WTC11 (cell line): ENCODE data around the gene EFNA5. TPM values are rescaled to one million over a fixed set of nuclear protein-coding genes. Genes with fewer than 3 reads are reported as not detected.

Experiments used
- ATAC-seq: fragments of 200-7000 bp; cut with Tn5 transposase; 2 replicates; pipeline ENCODE4 v1.10.0; 2021; ENCODE audit warnings: mild to moderate bottlenecking, moderate library complexity
- CTCF ChIA-PET: fragments of 300-600 bp; sonication (Branson Sonifier 250); formaldehyde crosslinking; loops from one replicate; lab custom pipeline; 2021; ENCODE audit warnings: antibody characterized with exemption; lab: Charles Lee
- POLR2A ChIA-PET: fragments of 350-600 bp; sonication (Branson Sonifier 250); formaldehyde crosslinking; loops from one replicate; lab custom pipeline; 2021; ENCODE audit warnings: antibody characterized with exemption; lab: Charles Lee
- DNase-seq: peaks from one replicate; pipeline ENCODE4 v3.0.0; 2021; ENCODE audit warnings: low spot score
- H3K27ac Mint-ChIP-seq: 2 replicates; pipeline ENCODE4 v1.8.0; 2021; ENCODE audit warnings: mixed read lengths
- H3K27me3 Mint-ChIP-seq: 2 replicates; pipeline ENCODE4 v1.8.0; 2021; ENCODE audit warnings: low read depth, mild to moderate bottlenecking, moderate library complexity, mixed read lengths
- H3K36me3 Mint-ChIP-seq: 2 replicates; pipeline ENCODE4 v1.8.0; 2021; ENCODE audit warnings: mixed read lengths
- H3K4me1 Mint-ChIP-seq: 2 replicates; pipeline ENCODE4 v1.8.0; 2022; ENCODE audit warnings: mixed read lengths
- H3K4me3 Mint-ChIP-seq: 2 replicates; pipeline ENCODE4 v1.8.0; 2021; ENCODE audit warnings: mild to moderate bottlenecking, moderate library complexity, mixed read lengths
- H3K9me3 Mint-ChIP-seq: 2 replicates; pipeline ENCODE4 v1.8.0; 2021; ENCODE audit warnings: mixed read lengths
- ATF1 ChIP-seq: sonication (generic); formaldehyde crosslinking; IDR thresholded peaks from 2 replicates; pipeline ENCODE4 v1.8.1; 2023; ENCODE audit warnings: mild to moderate bottlenecking, moderate library complexity, missing genetic modification reagents
- CREB1 ChIP-seq: sonication (generic); formaldehyde crosslinking; IDR thresholded peaks from 2 replicates; pipeline ENCODE4 v1.8.0; 2023; ENCODE audit warnings: mild to moderate bottlenecking, missing genetic modification reagents
- CTCF ChIP-seq: fragments of 200-600 bp; IDR thresholded peaks from 2 replicates; pipeline ENCODE4 v1.8.0; 2022; ENCODE audit warnings: antibody characterized with exemption
- ELF4 ChIP-seq: sonication (generic); formaldehyde crosslinking; IDR thresholded peaks from 2 replicates; pipeline ENCODE4 v1.8.1; 2022; ENCODE audit warnings: low read depth, mild to moderate bottlenecking, moderate library complexity, missing genetic modification reagents
- EMX1 ChIP-seq: fragments of 250-450 bp; sonication (Bioruptor Pico); IDR thresholded peaks from 2 replicates; pipeline ENCODE4 v1.8.0; 2021; ENCODE audit warnings: mild to moderate bottlenecking
- ESRRA ChIP-seq: sonication (generic); formaldehyde crosslinking; IDR thresholded peaks from 2 replicates; pipeline ENCODE4 v1.8.1; 2022; ENCODE audit warnings: mild to moderate bottlenecking, missing genetic modification reagents, borderline replicate concordance
- FOXJ3 ChIP-seq: sonication (generic); formaldehyde crosslinking; IDR thresholded peaks from 2 replicates; pipeline ENCODE4 v1.9.0; 2021; ENCODE audit warnings: missing genetic modification reagents, mild to moderate bottlenecking, borderline replicate concordance
- FOXP4 ChIP-seq: sonication (generic); formaldehyde crosslinking; IDR thresholded peaks from 2 replicates; pipeline ENCODE4 v1.8.0; 2022; ENCODE audit warnings: mild to moderate bottlenecking, missing genetic modification reagents
- NR1H2 ChIP-seq: sonication (generic); formaldehyde crosslinking; IDR thresholded peaks from 2 replicates; pipeline ENCODE4 v1.9.0; 2021; ENCODE audit warnings: mild to moderate bottlenecking, moderate library complexity, missing genetic modification reagents
- NR3C1 ChIP-seq: sonication (generic); formaldehyde crosslinking; conservative IDR thresholded peaks from 2 replicates; pipeline ENCODE4 v1.8.1; 2023; ENCODE audit warnings: low read depth, mild to moderate bottlenecking, missing genetic modification reagents
- OVOL2 ChIP-seq: fragments of 250-450 bp; sonication (Bioruptor Pico); IDR thresholded peaks from 2 replicates; pipeline ENCODE4 v1.9.0; 2021; ENCODE audit warnings: mild to moderate bottlenecking, borderline replicate concordance
- PRRX2 ChIP-seq: fragments of 250-450 bp; sonication (Bioruptor Pico); IDR thresholded peaks from 2 replicates; pipeline ENCODE4 v1.8.0; 2021; ENCODE audit warnings: mild to moderate bottlenecking
- RELA ChIP-seq: sonication (generic); formaldehyde crosslinking; IDR thresholded peaks from 2 replicates; pipeline ENCODE4 v1.8.1; 2022; ENCODE audit warnings: missing genetic modification reagents, mild to moderate bottlenecking, borderline replicate concordance
- ZBTB21 ChIP-seq: sonication (generic); formaldehyde crosslinking; IDR thresholded peaks from 2 replicates; pipeline ENCODE4 v1.8.1; 2023; ENCODE audit warnings: mild to moderate bottlenecking, missing genetic modification reagents, borderline replicate concordance
- ZNF263 ChIP-seq: sonication (generic); formaldehyde crosslinking; IDR thresholded peaks from 2 replicates; pipeline ENCODE4 v1.8.1; 2022; ENCODE audit warnings: low read depth, mild to moderate bottlenecking, moderate library complexity, missing genetic modification reagents
- ZNF416 ChIP-seq: fragments of 250-450 bp; sonication (Bioruptor Pico); IDR thresholded peaks from 2 replicates; pipeline ENCODE4 v1.9.0; 2021; ENCODE audit warnings: mild to moderate bottlenecking, inconsistent platforms
- ZSCAN18 ChIP-seq: fragments of 250-450 bp; sonication (Bioruptor Pico); IDR thresholded peaks from 2 replicates; pipeline ENCODE4 v2.1.2; 2022; ENCODE audit warnings: mild to moderate bottlenecking, moderate library complexity
- total RNA-seq: library from RNA; stranded (reverse); gene quantifications from 3 replicates; pipeline ENCODE4 v1.2.3, GENCODE V29; 2021
- TF ChIP-seq, protein P1 (sequence below): sonication (generic); formaldehyde crosslinking; IDR thresholded peaks from 2 replicates; pipeline ENCODE4 v1.8.1; 2023; ENCODE audit warnings: mild to moderate bottlenecking, moderate library complexity, missing genetic modification reagents
- TF ChIP-seq, protein P2 (sequence below): sonication (generic); formaldehyde crosslinking; IDR thresholded peaks from 2 replicates; pipeline ENCODE4 v1.8.1; 2023; ENCODE audit warnings: mild to moderate bottlenecking, missing genetic modification reagents, moderate library complexity
- TF ChIP-seq, protein P3 (sequence below): sonication (generic); formaldehyde crosslinking; IDR thresholded peaks from 2 replicates; pipeline ENCODE4 v1.8.0; 2023; ENCODE audit warnings: missing genetic modification reagents, mild to moderate bottlenecking, borderline replicate concordance
- TF ChIP-seq, protein P4 (sequence below): sonication (generic); formaldehyde crosslinking; IDR thresholded peaks from 2 replicates; pipeline ENCODE4 v1.8.1; 2022; ENCODE audit warnings: mild to moderate bottlenecking, missing genetic modification reagents, moderate library complexity, borderline replicate concordance

EFNA5 gene
- total RNA-seq, 1 experiment from 2014 or later = 17.4 TPM

DNA sequence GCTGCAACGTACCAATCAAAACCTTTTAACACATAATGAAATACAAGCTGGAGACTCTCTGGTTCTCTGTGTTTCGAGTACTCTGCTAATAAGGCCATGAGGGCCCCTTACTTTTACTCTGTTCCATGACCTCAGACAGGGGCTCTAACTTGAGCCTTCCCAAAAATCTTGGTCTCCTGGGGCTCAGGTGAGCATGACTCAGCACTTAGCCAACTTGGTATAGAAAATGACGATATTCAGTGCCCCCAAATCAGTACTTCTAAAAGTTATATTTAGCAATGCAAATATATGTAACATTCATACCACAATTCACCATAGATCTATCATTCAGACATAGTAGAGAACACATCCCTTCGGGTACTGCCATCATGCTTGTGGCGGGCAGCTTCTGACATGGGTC lies 278.9 kb downstream of the EFNA5 start (continued):
- TF ChIP-seq PRRX2 (CRISPR knock-in tag) (no peak), ELF4 (CRISPR knock-in tag) (no peak), RELA (CRISPR knock-in tag) (no peak), ESRRA (CRISPR knock-in tag) (no peak), NR3C1 (CRISPR knock-in tag) (no peak), EMX1 (CRISPR knock-in tag) (no peak)
- TF ChIP-seq, protein P1, sequence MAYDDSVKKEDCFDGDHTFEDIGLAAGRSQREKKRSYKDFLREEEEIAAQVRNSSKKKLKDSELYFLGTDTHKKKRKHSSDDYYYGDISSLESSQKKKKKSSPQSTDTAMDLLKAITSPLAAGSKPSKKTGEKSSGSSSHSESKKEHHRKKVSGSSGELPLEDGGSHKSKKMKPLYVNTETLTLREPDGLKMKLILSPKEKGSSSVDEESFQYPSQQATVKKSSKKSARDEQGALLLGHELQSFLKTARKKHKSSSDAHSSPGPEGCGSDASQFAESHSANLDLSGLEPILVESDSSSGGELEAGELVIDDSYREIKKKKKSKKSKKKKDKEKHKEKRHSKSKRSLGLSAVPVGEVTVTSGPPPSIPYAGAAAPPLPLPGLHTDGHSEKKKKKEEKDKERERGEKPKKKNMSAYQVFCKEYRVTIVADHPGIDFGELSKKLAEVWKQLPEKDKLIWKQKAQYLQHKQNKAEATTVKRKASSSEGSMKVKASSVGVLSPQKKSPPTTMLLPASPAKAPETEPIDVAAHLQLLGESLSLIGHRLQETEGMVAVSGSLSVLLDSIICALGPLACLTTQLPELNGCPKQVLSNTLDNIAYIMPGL (CRISPR knock-in tag) = no peak

GRCh38 chr5:107389775-107390148 lies 281.0 kb downstream of the EFNA5 start:
- Mint-ChIP-seq H3K4me1 (peaks cover 61% of the 10 kb centered on the region), H3K9me3 (no peaks in the 10 kb centered on the region), H3K27me3 (peaks cover 6% of the 10 kb centered on the region; the same call in 1 of the 2 replicates), H3K36me3 (no peaks in the 10 kb centered on the region), H3K27ac (no peak overlapping the region), H3K4me3 (no peak overlapping the region)
- ATAC-seq (no peak), DNase-seq (no peak)
- ChIA-PET CTCF (no interaction called here), POLR2A (no interaction called here)
- TF ChIP-seq, protein P2, sequence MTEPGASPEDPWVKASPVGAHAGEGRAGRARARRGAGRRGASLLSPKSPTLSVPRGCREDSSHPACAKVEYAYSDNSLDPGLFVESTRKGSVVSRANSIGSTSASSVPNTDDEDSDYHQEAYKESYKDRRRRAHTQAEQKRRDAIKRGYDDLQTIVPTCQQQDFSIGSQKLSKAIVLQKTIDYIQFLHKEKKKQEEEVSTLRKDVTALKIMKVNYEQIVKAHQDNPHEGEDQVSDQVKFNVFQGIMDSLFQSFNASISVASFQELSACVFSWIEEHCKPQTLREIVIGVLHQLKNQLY (CRISPR knock-in tag) = no peak
- no peak for TF ChIP-seq ZNF416 (CRISPR knock-in tag)
- TF ChIP-seq, protein P3, sequence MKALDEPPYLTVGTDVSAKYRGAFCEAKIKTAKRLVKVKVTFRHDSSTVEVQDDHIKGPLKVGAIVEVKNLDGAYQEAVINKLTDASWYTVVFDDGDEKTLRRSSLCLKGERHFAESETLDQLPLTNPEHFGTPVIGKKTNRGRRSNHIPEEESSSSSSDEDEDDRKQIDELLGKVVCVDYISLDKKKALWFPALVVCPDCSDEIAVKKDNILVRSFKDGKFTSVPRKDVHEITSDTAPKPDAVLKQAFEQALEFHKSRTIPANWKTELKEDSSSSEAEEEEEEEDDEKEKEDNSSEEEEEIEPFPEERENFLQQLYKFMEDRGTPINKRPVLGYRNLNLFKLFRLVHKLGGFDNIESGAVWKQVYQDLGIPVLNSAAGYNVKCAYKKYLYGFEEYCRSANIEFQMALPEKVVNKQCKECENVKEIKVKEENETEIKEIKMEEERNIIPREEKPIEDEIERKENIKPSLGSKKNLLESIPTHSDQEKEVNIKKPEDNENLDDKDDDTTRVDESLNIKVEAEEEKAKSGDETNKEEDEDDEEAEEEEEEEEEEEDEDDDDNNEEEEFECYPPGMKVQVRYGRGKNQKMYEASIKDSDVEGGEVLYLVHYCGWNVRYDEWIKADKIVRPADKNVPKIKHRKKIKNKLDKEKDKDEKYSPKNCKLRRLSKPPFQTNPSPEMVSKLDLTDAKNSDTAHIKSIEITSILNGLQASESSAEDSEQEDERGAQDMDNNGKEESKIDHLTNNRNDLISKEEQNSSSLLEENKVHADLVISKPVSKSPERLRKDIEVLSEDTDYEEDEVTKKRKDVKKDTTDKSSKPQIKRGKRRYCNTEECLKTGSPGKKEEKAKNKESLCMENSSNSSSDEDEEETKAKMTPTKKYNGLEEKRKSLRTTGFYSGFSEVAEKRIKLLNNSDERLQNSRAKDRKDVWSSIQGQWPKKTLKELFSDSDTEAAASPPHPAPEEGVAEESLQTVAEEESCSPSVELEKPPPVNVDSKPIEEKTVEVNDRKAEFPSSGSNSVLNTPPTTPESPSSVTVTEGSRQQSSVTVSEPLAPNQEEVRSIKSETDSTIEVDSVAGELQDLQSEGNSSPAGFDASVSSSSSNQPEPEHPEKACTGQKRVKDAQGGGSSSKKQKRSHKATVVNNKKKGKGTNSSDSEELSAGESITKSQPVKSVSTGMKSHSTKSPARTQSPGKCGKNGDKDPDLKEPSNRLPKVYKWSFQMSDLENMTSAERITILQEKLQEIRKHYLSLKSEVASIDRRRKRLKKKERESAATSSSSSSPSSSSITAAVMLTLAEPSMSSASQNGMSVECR (CRISPR knock-in tag) = no peak
- TF ChIP-seq ELF4 (CRISPR knock-in tag) = no peak
- TF ChIP-seq NR1H2 (CRISPR knock-in tag) = no peak
- TF ChIP-seq, protein P1 (CRISPR knock-in tag) = no peak
- TF ChIP-seq, protein P4, sequence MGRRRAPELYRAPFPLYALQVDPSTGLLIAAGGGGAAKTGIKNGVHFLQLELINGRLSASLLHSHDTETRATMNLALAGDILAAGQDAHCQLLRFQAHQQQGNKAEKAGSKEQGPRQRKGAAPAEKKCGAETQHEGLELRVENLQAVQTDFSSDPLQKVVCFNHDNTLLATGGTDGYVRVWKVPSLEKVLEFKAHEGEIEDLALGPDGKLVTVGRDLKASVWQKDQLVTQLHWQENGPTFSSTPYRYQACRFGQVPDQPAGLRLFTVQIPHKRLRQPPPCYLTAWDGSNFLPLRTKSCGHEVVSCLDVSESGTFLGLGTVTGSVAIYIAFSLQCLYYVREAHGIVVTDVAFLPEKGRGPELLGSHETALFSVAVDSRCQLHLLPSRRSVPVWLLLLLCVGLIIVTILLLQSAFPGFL (CRISPR knock-in tag) = no peak
- no peak for TF ChIP-seq CTCF
- TF ChIP-seq ZBTB21 (CRISPR knock-in tag) = no peak
- no peak for TF ChIP-seq CREB1 (CRISPR knock-in tag)
- TF ChIP-seq ATF1 (CRISPR knock-in tag) = no peak
- TF ChIP-seq FOXJ3 (CRISPR knock-in tag) = no peak
- TF ChIP-seq ZNF263 (CRISPR knock-in tag) = no peak
- TF ChIP-seq OVOL2 (CRISPR knock-in tag) = no peak
- TF ChIP-seq FOXP4 (CRISPR knock-in tag) = no peak
- no peak for TF ChIP-seq ZSCAN18
